Smooth muscle cell (in vitro differentiated cells): ENCODE data around the gene OSBPL9. TPM values are rescaled to one million over a fixed set of nuclear protein-coding genes. Genes with fewer than 3 reads are reported as not detected.

Source experiments
- DNase-seq: peaks from one replicate; lab custom pipeline; 2025; ENCODE audit not compliant: unreplicated experiment; lab: John Stamatoyannopoulos, UW
- H2AFZ ChIP-seq: fragments of 200-600 bp; sonication (generic); 2 replicates; pipeline ENCODE4 v1.6.0; 2016; ENCODE audit warnings: antibody characterized with exemption, low read depth, mild to moderate bottlenecking
- H3F3A ChIP-seq: fragments of 200-600 bp; sonication (generic); 2 replicates; pipeline ENCODE4 v1.6.0; 2017; ENCODE audit warnings: antibody characterized with exemption, low read depth
- H3K27ac ChIP-seq: fragments of 200-600 bp; sonication (generic); 2 replicates; pipeline ENCODE4 v1.5.1; 2016; ENCODE audit warnings: low read depth, mild to moderate bottlenecking
- H3K27me3 ChIP-seq: fragments of 200-600 bp; sonication (generic); 2 replicates; pipeline ENCODE4 v1.6.1; 2016; ENCODE audit warnings: low read depth, mild to moderate bottlenecking
- H3K36me3 ChIP-seq: fragments of 200-600 bp; sonication (generic); 2 replicates; pipeline ENCODE4 v1.5.1; 2016; ENCODE audit warnings: low read depth
- H3K4me1 ChIP-seq: fragments of 200-600 bp; sonication (generic); 2 replicates; pipeline ENCODE4 v1.5.1; 2016; ENCODE audit warnings: low read depth
- H3K4me2 ChIP-seq: fragments of 200-600 bp; sonication (generic); 2 replicates; pipeline ENCODE4 v1.6.0; 2016; ENCODE audit warnings: mild to moderate bottlenecking
- H3K4me3 ChIP-seq: fragments of 200-600 bp; sonication (generic); 2 replicates; pipeline ENCODE4 v1.5.1; 2016; ENCODE audit warnings: mild to moderate bottlenecking
- H3K79me2 ChIP-seq: fragments of 200-600 bp; sonication (generic); 2 replicates; pipeline ENCODE4 v1.6.0; 2016; ENCODE audit warnings: low read depth, mild to moderate bottlenecking
- H3K9ac ChIP-seq: fragments of 200-600 bp; sonication (generic); 2 replicates; pipeline ENCODE4 v1.6.0; 2016; ENCODE audit warnings: low read depth
- H3K9me3 ChIP-seq: fragments of 200-600 bp; sonication (generic); replicated peaks from 2 replicates; pipeline ENCODE4 v1.5.1; 2016; ENCODE audit warnings: low read depth
- H4K20me1 ChIP-seq: fragments of 200-600 bp; sonication (generic); 2 replicates; pipeline ENCODE4 v1.6.0; 2016; ENCODE audit warnings: low read depth
- WGBS: methylation state at CpG from one replicate; pipeline ENCODE4 v1.1.7; 2016; ENCODE audit warnings: low lambda C conversion rate; 5-methylcytosine and 5-hydroxymethylcytosine counted together
- polyA plus RNA-seq: library from polyadenylated mRNA; unstranded; fragments of >200 nt; fragmentation: Nextera tagmentation; extraction: Ambion mirVana; gene quantifications from 2 replicates; pipeline ENCODE4 v1.2.1, GENCODE V29; 2016
- total RNA-seq: library from RNA; depleted of rRNA; stranded (reverse); fragments of >200 nt; gene quantifications from 2 replicates; pipeline ENCODE4 v1.2.3, GENCODE V29; 2014
- TF ChIP-seq, protein P1 (sequence below): fragments of 200-600 bp; sonication (generic); IDR thresholded peaks from 2 replicates; pipeline ENCODE4 v1.5.1; 2017; ENCODE audit warnings: borderline replicate concordance, mild to moderate bottlenecking, antibody characterized with exemption; ENCODE audit not compliant: insufficient read depth, poor library complexity, severe bottlenecking

The OSBPL9 gene
- total and polyA plus RNA-seq, 2 experiments from 2014 or later: 66.7 to 112 TPM

DNA sequence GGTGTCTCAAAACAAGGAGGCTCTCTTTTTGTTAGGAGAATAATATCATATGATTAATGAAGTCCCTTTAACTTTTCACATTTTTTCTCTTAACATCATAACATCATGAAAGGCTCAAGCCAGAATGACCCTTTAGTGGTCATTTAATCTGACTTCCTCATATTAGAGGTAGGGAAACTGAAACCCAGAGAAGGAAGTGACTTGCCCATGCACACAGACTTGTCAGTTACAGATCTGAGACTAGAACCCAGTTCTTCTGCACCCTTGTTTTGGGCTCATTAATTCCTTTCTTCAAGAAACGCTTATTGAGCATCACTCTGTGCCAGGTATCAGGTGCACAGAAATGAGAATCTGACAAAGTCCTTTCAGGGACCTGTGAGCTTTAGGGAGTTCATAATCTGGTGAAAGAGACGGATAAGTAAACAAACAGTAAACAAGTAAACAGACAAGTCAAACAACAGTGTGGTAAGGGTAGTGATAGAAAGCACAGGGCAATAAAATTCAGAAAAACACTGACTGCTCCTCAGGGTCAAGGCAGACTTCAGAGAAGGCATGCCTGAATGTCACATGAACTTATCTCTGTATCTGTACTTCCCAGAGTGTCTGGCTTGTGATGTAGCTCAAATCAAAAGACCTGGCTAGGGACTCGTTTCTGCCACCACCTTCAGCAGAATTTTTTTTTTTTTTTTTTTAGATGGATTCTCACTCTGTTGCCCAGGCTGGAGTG lies 38.3 kb upstream of the OSBPL9 start:
- H3K4me3 ChIP-seq: no peak overlapping the region

DNA sequence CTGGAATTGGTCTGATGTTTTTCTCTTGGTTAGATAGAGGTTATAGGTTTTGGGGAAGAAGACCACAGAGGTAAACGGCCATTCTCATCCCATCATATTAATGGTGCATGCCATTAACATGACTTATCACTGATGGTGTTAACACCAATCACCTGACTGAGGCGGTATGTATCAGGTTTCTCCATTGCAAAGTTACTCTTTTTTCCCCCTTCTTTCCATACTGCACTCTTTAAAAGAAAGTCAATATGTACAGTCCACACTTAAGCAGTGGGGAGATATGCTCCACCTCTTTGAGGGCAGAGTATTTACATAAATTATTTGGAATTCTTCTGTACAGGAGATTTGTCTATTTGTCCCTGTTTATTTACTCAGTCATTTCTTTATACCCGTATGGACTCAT lies 35.7 kb upstream of the OSBPL9 start:
- TF ChIP-seq, protein P1, sequence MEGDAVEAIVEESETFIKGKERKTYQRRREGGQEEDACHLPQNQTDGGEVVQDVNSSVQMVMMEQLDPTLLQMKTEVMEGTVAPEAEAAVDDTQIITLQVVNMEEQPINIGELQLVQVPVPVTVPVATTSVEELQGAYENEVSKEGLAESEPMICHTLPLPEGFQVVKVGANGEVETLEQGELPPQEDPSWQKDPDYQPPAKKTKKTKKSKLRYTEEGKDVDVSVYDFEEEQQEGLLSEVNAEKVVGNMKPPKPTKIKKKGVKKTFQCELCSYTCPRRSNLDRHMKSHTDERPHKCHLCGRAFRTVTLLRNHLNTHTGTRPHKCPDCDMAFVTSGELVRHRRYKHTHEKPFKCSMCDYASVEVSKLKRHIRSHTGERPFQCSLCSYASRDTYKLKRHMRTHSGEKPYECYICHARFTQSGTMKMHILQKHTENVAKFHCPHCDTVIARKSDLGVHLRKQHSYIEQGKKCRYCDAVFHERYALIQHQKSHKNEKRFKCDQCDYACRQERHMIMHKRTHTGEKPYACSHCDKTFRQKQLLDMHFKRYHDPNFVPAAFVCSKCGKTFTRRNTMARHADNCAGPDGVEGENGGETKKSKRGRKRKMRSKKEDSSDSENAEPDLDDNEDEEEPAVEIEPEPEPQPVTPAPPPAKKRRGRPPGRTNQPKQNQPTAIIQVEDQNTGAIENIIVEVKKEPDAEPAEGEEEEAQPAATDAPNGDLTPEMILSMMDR: no peak
- H3K9me3 ChIP-seq: no peaks in the 10 kb centered on the region
- no peaks in the 10 kb centered on the region for H3F3A ChIP-seq
- H2AFZ ChIP-seq: no peak overlapping the region
- H3K36me3 ChIP-seq: no peaks in the 10 kb centered on the region
- H3K27me3 ChIP-seq: no peaks in the 10 kb centered on the region
- no peaks in the 10 kb centered on the region for H3K4me1 ChIP-seq
- 85% methylated on average over 3 of the region's 3 CpGs for WGBS
- H3K9ac ChIP-seq: no peak overlapping the region
- no peaks in the 10 kb centered on the region for H3K79me2 ChIP-seq
- no peaks in the 10 kb centered on the region for H4K20me1 ChIP-seq
- no peak overlapping the region for H3K4me2 ChIP-seq
- DNase-seq: no peak
- H3K4me3 ChIP-seq: no peak overlapping the region
- no peak overlapping the region for H3K27ac ChIP-seq

More for the DNA sequence above, 38.3 kb upstream of the OSBPL9 start:
- H3K4me2 ChIP-seq: no peak overlapping the region
- no peaks in the 10 kb centered on the region for H4K20me1 ChIP-seq
- H3K4me1 ChIP-seq: no peaks in the 10 kb centered on the region
- TF ChIP-seq, protein P1: no peak
- no peak overlapping the region for H3K27ac ChIP-seq
- WGBS: 51% methylated on average over 3 of the region's 3 CpGs
- DNase-seq: no peak
- no peaks in the 10 kb centered on the region for H3K9me3 ChIP-seq
- H3K9ac ChIP-seq: no peak overlapping the region
- no peaks in the 10 kb centered on the region for H3K36me3 ChIP-seq
- no peaks in the 10 kb centered on the region for H3F3A ChIP-seq
- no peaks in the 10 kb centered on the region for H3K27me3 ChIP-seq
- no peaks in the 10 kb centered on the region for H3K79me2 ChIP-seq
- no peak overlapping the region for H2AFZ ChIP-seq

DNA sequence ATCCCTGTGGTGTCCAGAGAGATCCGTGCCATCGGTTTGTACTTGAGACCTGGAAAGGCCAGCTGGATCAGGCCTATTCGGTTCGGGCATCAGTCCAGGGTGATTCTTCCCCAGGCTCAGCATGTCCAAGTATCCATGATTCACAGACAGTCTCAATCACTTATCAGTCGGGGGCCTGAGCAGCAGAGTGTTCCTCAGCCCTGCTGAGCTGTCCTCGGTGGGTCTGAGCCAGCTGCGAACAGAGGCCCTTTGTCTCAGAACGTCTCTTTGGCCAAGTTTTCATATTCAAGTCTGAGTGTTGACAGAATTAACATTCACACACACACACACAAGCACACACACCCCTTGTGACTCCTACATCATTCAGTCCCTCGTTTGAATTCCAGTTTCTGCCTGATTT lies 33.4 kb upstream of the OSBPL9 start:
- no peak overlapping the region for H3K4me3 ChIP-seq
- TF ChIP-seq, protein P1: no peak
- H3K4me2 ChIP-seq: no peak overlapping the region
- no peaks in the 10 kb centered on the region for H4K20me1 ChIP-seq
- no peaks in the 10 kb centered on the region for H3K79me2 ChIP-seq
- no peaks in the 10 kb centered on the region for H3F3A ChIP-seq
- no peaks in the 10 kb centered on the region for H3K4me1 ChIP-seq
- WGBS: 40% methylated on average over 9 of the region's 9 CpGs
- H3K27me3 ChIP-seq: no peaks in the 10 kb centered on the region
- no peaks in the 10 kb centered on the region for H3K9me3 ChIP-seq
- no peak overlapping the region for H2AFZ ChIP-seq
- no peak for DNase-seq
- no peak overlapping the region for H3K9ac ChIP-seq
- H3K27ac ChIP-seq: no peak overlapping the region
- H3K36me3 ChIP-seq: no peaks in the 10 kb centered on the region

DNA sequence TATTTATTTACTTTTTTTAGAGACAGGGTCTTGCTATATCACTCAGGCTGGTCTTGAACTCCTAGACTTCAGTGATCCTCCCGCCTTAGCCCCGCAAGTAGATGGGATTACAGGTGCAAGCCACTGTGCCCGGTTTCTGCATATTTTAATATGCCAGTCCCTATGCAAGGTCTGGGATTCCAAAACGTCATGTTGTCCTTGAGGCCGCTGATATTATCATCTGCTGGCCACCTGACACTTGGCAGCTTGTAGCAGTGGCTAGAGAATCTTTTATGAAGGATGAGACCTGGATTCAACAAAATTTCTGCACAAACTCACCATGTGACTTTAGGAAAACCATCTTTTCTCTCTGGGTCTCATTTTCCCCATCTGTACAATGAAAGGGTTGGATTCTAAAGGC lies 32.9 kb upstream of the OSBPL9 start:
- Histone ChIP-seq H3F3A (no peaks in the 10 kb centered on the region), H4K20me1 (no peaks in the 10 kb centered on the region), H3K9me3 (no peaks in the 10 kb centered on the region), H3K79me2 (no peaks in the 10 kb centered on the region), H3K36me3 (no peaks in the 10 kb centered on the region), H2AFZ (no peak overlapping the region), H3K4me3 (no peak overlapping the region), H3K9ac (no peak overlapping the region), H3K4me1 (no peaks in the 10 kb centered on the region), H3K4me2 (no peak overlapping the region), H3K27ac (no peak overlapping the region), H3K27me3 (no peaks in the 10 kb centered on the region)
- WGBS: 92% methylated on average over 5 of the region's 5 CpGs
- TF ChIP-seq, protein P1: no peak
- no peak for DNase-seq
